NCI-H128 (cell line): Measurements from ENCODE around the gene C10orf90.

Experiments used
- DNase-seq: peaks from one replicate; lab custom pipeline; 2025; ENCODE audit not compliant: unreplicated experiment; lab: John Stamatoyannopoulos, UW

The C10orf90 gene

DNA sequence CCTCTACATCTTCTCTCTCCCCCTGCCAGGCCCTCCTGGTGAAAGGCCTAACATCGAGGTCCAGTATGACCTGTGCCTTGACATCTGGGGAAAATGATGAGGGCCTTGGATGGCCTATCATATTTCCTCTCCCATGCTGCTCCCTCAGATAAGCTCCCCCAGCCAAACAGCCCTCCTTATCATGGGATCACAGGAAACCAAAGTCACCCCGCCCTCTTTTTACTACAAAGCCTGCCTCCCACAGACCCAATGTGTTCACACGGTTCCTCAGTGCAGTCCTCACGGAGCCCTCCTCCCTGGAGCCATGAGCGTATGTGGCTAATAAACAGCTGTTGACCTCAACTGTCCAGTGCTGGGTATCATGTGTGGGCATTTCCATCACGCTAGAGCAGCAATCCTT lies 32.0 kb downstream of the C10orf90 start:
- no peak for DNase-seq

DNA sequence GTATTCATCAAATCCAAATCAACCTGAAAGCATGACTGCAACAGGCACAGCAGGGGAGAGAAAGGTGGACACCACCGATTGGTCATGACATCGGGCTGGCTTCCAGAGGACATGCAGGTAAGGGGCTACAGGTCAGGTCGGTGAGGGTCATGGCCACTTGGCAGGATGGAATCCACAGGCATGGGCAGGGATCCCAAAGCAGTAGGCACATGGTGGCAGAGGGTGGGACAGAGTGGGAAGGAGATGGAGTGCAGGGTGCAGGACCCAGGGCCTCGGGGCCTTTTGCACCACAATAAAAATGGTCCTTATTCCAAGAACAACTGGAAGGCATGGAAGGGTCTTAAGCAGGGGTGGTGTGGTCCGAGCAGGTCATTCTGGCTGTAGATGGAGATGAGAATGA lies 33.0 kb downstream of the C10orf90 start:
- no peak for DNase-seq

DNA sequence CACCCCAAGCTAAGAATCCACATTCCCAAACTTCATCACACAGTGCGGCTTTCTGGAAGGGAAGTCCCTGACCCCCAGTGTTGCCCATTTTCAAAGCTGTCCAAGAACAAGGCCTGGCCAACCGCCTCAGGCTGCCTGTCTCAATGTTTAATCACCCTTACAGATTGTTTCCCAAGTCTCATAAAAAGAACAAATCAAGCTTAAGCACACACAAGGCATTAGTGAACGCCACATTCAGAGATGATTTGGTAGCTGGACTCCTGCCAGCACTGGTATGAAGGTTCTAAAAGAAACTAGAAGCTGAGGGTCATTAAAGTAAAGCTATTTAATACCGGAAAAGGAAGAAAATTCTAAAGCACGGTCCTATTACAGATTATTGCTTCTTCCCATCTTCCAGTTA lies 35.6 kb downstream of the C10orf90 start:
- DNase-seq, result no peak

DNA sequence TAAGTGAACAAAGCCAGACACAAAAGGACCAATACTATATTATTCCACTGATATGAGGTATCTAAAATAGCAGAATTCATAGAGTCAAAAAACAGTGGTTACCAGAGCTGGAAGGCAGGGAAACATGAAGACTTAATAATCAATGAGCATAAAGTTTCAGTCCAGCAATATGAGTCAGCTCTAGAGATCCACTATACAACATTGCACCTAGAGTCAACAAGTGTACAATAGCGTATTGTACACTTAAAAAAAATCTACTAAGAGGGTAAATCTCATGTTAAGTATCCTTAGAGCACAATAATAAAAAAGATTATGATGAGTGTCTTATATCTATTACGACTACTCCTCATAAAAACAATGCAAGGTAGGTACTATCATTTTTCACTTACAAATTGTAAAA lies 36.1 kb downstream of the C10orf90 start:
- DNase-seq, result no peak

DNA sequence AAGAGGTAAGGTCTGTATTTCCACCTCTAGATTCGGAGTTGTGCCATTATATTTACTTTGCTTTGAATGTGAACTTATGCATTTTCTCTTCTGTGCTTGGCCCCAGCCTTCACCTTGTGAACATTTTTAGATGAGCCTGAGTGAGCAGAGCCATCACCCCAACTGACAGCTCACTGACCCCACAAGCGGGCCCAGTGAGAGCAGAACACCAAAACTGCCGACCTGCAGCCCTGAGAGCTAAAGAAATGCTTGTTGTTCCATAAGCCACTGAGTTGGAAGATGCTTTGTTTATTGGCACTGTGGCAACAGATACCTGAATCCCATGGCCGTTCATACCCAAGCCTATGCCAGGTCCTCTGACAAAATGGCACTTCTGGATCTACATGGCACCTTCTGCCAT lies 37.8 kb downstream of the C10orf90 start:
- no peak for DNase-seq

DNA sequence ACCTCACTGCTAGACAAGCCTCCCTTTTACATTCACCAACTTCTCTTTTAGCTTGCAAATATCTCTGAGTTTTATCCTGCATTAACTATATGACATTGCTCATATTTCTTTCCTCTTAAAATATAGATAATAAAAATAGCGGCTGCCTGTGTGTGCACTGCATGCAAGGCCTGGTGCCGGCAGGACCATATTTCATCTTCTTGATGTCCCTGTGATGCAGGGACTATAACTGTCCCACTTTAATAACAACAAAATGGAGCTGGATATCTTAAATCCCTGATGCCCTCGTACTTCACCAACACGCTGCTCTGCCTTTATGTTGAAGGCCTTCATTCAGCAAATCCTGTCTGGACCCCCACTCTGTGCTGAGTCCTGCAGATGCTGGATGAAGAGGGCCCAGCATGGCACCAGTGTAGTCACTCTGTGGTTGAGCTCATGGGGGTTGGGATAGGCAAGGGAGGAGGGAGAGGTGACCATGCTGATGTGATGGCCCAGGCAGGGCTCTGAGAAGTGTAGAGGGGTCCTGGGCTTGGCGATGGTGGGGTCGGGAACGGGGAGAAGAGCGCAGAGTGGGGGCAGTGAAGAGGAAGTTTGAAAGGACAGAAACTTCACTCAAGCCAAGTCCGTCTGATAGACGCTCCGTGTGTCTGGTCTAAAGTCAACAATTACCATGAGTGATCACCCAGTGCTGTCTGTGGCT lies 40.4 kb downstream of the C10orf90 start:
- DNase-seq, result no peak

DNA sequence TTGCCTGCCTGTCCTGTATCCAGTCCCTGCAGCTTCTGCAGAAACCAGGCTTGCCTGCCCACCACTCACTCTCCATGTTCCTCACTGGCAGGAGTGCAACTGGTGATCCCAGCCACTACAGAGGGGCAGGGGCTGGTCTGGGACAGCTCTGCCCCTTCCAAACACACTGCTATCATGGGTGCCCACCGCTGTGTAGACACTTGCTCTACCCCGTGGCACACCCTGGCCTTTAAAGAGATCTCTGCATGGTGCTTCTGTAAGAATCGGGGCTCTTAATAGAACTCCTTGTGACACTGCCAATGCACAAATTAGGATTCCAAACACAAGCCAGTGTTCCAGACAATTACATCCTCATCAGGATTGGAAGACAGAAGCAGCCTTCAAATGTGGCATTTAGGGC lies 41.7 kb downstream of the C10orf90 start:
- DNase-seq, result no peak

DNA sequence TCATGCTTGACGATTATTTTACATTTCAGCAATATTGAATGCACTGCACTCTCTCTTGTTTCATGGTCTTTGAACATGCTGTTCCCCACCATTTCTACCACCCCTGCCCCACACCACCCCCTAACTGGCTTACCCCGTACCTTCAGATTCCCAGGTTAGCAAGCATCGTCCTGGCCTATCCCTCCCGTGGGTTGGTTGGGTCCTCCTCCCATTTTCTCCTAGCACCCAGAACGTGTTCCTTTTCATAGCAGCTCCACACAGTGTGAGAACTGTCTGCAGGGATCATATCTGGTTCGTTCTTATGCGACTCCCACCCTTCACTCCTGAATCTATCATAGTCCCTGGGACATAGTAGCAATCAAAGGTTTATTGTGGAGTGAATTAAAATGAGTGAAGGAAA lies 48.6 kb downstream of the C10orf90 start:
- no peak for DNase-seq

DNA sequence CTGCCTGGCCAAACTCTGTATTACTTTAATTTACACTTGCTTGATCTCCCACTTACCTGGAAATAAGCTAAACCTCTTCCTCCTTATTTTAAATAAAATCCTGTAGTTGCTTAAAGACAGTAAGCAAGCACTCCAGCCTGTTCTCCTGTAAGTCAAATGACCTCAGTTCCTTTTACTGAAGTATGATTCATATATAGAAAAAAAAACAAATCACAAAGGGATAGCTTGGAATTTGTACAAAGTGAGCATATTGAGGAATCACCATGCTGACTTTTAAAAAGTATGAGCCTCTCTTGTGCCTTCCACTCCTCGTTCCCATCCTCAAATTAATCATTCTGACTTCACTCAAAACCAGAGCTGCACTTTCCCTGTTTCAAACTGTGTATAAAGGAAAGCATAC lies 52.0 kb downstream of the C10orf90 start:
- no peak for DNase-seq

DNA sequence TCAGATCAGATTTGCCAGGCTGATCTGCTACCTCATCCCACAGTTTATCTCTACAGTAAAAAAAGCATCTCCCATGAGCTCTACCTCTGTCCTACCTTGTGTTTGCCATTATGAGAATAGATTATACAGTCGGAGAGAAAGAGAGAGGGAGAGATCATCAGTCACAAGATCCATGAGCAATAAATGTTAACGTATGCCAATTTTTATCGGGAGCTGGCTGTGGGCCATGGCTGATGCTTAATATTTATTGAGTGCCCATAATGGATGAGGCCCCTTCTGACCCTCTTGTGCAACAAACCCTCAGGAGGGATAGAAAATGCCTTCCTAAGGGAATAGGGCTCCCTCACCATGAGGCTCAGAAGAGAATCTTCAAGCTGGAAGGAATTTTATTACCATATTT lies 52.8 kb downstream of the C10orf90 start:
- DNase-seq, result no peak

DNA sequence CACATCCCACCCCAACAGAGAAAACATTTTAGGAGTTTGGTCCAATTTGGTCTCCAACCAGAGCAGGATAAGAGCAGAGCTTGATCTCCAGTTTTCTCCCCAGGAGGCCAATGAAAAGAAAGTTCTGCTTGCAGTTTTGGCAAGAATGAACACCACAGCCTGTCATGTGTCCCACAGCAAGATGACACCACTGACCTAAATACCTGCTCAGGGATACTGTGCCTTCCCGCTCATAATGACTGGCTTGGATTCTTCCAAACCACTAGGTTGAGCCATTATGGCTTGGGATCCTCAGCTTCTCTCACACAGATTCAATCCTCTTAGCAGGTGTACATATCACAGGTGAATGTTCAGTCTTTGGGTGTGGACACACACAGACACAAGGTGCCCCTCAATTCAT lies 53.3 kb downstream of the C10orf90 start:
- no peak for DNase-seq

DNA sequence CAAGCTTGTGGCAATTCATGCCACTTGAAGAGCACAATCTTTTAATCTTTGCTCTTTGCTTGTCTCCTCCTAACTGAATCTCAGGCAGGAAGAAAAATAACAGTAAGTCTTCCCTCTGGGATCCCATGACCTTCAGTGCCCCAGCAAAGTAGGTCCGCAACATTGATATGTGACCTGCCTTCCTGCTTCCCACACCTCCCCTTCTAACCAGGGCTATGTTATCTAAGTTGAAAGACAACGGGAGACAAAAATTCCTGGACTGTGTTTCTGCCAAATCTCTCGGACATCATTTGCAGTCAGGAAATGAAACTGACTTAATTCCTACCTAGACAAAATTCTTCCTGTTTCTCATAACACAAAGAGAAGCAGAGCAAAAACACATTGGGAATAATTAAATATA lies 53.8 kb downstream of the C10orf90 start:
- DNase-seq, result no peak

DNA sequence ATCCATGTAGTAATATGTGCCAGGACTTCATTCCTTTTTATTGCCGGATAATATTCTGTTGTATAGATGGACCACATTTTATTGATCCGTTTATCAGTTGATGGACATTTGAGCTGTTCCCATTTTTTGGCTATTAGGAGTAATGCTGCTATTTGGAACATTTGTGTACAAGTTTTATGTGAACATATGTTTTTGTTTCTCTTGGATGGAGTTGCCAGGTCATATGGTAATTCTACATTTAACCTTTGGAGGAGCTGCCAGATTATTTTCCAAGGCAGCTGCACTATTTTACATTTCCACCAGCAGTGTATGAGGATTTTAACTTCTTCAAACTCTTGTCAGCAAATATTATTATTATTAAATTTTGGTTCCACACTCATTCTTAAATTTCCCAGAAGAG lies 59.2 kb downstream of the C10orf90 start:
- no peak for DNase-seq

DNA sequence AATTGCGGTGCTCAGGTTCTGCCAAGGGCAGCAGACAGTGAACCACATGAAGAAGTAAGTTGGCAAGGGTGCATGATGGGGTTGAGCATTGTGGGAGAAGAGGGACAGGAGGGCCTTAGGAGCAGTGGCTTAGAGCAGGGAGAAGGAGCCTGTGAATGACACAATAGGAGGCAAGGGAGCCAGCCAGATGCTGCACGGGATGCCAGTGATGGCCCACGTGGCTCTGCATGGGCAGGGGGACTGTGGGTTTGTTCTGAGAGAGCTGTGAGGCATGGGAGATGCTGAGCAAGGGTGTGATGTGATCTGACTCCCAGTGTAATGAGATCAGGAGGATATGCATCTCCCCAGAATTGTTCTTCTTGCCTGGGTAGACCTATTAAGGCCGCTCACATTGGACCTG lies 60.9 kb downstream of the C10orf90 start:
- no peak for DNase-seq

DNA sequence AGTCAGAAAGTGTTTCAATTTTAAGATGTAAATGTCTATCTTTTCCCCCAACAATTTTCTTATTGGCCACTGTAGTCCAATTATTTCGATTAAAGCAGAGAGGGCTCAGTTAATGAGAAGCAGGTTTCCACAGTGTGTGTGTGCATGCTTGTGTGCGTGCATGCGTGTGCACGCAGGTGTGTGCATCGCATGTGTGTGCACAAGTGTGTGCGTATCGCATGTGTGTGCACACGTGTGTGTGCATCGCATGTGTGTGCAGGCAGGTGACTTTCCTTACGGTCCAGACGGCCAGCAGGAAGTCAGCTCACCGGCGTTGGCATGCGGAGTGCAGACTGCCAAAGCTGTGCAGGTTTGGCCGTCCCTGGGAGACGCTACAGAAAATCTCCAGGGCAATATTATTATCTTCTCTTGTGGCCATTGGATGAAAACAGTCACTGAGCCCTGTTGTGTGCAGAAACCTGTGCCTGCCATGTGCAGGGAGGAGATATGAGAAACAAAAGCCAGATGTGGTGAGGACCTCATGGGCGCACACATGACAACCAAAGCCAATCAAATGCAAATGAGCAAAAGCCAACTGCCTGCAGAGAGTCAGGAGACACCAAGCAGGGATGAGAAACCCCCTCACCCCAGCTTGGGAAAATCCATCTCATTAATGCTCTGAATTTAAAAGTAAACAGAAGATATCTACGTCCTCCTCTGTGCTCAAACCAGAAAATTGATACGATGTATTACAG lies 70.4 kb downstream of the C10orf90 start:
- DNase-seq, result no peak

DNA sequence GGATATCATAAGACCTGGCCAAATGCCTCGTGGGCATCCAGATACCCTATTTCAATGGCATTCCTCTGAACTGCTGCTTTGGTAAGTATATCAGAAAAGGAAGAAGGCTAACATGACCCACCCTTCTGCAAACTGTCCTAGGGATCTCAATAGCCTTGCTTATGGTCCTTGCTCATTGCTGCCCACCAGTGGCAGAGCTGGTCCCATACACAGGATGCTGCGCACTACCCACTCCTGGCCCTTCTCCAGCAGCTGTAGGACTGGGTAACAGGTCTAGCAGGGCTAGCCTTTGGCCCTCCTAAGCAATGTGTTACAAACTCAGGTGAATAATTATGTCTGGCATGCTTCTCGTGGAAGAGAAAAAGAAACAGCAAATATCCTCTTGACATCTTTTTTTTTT lies 72.5 kb downstream of the C10orf90 start:
- DNase-seq, result no peak

DNA sequence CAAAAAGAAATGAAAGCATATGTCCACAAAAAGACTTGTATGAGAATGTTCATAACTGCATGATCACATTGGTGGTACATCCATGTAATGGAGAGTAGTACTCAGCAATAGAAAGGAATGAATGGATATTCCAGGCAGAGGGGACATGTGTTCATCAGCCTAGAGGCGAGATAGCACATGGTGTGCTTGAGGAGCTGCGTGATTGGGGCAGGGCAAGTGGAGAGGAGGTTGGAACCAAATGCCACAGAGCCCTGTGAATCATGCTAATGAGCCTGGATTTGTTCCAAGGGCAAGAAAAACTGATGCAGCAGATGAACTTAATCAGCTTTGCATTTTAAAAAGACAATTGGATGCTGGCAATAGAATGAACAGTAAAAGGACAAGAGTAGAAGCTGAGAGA lies 73.3 kb downstream of the C10orf90 start:
- no peak for DNase-seq

DNA sequence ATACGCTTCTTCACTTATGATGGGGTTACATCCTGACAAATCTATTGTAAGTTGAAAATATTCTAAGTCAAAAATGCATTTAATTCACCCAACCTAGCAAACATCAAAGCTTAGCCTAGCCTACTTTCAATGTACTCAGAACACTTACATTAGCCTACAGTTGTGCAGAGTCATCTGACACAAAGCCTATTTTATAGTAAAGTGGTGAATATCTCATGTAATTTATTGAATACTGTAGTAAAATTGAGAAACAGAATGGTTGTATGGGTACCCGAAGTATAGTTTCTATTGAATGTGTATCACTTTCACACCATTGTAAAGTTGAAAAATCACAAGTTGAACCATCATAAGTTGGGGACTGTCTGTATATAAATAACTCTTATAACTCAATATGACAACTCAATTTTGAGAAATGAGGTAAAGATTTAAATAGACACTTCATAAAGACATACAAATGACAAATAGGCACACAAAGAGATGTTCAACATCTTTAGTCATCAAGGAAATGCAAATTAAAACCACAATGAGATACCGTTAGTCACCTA lies 73.9 kb downstream of the C10orf90 start:
- DNase-seq, result no peak

DNA sequence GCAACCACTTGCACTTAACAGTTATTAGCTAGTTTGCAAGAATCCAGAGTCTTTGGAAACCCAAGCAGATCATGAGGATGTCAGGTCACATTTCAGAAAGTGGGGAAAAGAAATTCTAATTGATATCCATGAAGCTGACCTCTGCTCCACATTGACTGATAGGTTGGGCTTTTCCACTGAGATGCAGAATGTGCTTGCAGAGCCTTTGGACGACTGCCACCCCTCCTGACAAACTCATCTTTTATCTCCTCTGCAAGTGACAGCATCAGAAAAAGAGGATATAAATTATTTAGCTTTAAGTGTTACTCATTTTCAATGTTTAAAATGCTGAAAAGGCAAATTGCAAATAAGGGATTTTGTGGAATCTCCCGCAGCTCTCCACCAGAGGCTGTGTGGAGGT lies 75.3 kb downstream of the C10orf90 start:
- DNase-seq, result no peak

DNA sequence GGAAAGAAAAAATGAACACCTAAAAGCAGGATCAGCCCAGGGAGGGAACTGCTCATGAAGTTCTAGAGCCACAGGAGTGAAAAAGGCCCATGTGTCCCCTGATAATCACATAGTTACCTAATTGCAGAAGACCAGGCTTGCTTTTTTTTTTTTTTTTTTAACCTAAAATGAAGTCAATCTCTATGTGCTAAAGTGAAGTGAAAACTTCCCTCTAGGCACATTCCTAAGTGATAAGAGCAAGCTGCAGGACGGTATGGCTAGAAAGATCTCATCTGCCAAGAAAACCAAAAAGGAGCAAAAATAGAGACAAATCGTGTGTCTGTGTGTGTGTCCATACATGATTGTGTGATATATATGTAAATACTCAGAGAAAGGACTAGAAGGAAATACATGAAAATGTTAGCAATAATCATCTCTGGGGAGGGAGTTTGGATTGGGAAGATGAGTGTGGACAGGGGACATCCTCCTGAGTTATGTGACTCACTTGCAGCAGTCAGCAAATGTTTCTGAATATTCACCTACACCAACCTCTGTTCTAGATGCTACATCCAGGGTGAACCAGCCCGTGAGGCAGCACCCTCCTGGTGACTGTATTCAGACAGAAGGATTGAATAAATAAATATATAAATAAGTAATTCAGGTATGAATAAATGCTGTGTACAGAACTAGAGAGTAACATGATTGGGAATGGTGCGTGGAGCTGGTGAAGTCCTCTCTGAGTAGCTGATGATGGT lies 76.4 kb downstream of the C10orf90 start:
- DNase-seq, result no peak

DNA sequence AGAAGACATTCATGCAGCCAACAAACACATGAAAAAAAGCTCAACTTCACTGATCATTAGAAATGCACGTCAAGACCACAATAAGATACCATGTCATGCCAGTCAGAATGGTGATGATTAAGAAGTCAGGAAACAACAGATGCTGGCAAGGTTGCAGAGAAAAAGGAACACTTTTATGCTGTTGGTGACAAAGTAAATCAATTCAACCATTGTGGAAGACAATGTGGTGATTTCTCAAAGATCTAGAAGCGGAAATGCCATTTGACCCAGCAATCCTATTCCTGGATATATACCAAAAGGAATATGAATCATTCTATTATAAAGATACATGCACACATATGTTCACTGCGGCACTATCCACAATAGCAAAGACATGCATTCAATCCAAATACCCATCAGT lies 77.6 kb downstream of the C10orf90 start:
- DNase-seq, result no peak

DNA sequence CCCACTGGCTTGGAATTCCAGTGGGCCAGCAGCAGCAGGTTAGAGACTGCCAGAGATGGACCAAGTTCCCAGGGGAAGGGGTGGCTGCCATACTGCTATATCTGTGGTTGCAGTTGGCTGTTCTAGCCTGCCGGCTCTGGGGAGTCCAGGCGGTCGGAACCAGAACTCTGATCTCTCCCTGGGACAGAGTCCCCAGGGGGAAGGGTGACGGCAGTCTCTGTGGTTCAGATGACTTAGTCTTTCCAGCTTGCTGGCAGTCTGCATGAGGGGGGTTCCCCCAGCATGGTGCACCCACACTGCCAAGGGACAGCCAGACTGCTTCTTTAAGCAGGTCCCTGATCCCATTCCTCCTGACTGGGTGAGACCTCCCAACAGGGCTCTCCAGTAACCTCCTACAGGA lies 82.5 kb downstream of the C10orf90 start:
- no peak for DNase-seq
